DMS79 (cell line): ENCODE data around the gene SPTB.

Source experiments
- DNase-seq: peaks from one replicate; lab custom pipeline; 2025; lab: John Stamatoyannopoulos, UW

Gene SPTB

GRCh38 chr14:64709126-64709525, 170.6 kb downstream of the SPTB start:
- DNase-seq = no peak

GRCh38 chr14:64708148-64709004, 171.3 kb downstream of the SPTB start:
- DNase-seq = no peak

- no peak for DNase-seq
Measured at GRCh38 chr14:64707661-64708060, 172.0 kb downstream of the SPTB start.

- DNase-seq = no peak
Measured at GRCh38 chr14:64706593-64707193, 173.0 kb downstream of the SPTB start.

GRCh38 chr14:64706119-64706592, 173.6 kb downstream of the SPTB start:
- no peak for DNase-seq

- no peak for DNase-seq
Measured at GRCh38 chr14:64705381-64706118, 174.2 kb downstream of the SPTB start.

- no peak for DNase-seq
Measured at GRCh38 chr14:64704743-64705380, 174.8 kb downstream of the SPTB start.

- DNase-seq = peak; percentile 51
Measured at GRCh38 chr14:64704143-64704742, 175.5 kb downstream of the SPTB start, which contains the start of gene PLEKHG3. Gene PLEKHG3, plus strand, starts transcription at chr14:64704424. Its CDS starts 23,208 bp downstream, at chr14:64727632.

- DNase-seq = peak; percentile 51
Measured at GRCh38 chr14:64703395-64704142, 176.1 kb downstream of the SPTB start.

- DNase-seq = peak; percentile 72
Measured at GRCh38 chr14:64702493-64703394, 177.0 kb downstream of the SPTB start.

GRCh38 chr14:64701660-64702059, 178.0 kb downstream of the SPTB start:
- no peak for DNase-seq

GRCh38 chr14:64700894-64701293, 178.8 kb downstream of the SPTB start:
- no peak for DNase-seq

GRCh38 chr14:64700290-64700689, 179.4 kb downstream of the SPTB start:
- no peak for DNase-seq

GRCh38 chr14:64698903-64699302, 180.8 kb downstream of the SPTB start:
- DNase-seq = peak; percentile 98

- DNase-seq = peak; percentile 75
Measured at GRCh38 chr14:64696355-64696857, 183.3 kb downstream of the SPTB start.
